GM23248 (cell line): ENCODE measurements around the gene VGF.
A peak's percentile ranks its signal among the peaks of the same experiment; 100 is the strongest.

Source experiments
- EZH2 ChIP-seq: fragments of 200-600 bp; sonication (generic); IDR thresholded peaks from 2 replicates; pipeline ENCODE4 v1.6.1; 2018; ENCODE audit warnings: antibody characterized with exemption, mild to moderate bottlenecking; ENCODE audit not compliant: insufficient read depth, poor library complexity, severe bottlenecking
- EZH2phosphoT487 ChIP-seq: fragments of 200-600 bp; sonication (generic); IDR thresholded peaks from 2 replicates; pipeline ENCODE4 v1.6.1; 2018; ENCODE audit warnings: antibody characterized with exemption, moderate library complexity, mild to moderate bottlenecking, low read depth; ENCODE audit not compliant: insufficient read depth

DNA sequence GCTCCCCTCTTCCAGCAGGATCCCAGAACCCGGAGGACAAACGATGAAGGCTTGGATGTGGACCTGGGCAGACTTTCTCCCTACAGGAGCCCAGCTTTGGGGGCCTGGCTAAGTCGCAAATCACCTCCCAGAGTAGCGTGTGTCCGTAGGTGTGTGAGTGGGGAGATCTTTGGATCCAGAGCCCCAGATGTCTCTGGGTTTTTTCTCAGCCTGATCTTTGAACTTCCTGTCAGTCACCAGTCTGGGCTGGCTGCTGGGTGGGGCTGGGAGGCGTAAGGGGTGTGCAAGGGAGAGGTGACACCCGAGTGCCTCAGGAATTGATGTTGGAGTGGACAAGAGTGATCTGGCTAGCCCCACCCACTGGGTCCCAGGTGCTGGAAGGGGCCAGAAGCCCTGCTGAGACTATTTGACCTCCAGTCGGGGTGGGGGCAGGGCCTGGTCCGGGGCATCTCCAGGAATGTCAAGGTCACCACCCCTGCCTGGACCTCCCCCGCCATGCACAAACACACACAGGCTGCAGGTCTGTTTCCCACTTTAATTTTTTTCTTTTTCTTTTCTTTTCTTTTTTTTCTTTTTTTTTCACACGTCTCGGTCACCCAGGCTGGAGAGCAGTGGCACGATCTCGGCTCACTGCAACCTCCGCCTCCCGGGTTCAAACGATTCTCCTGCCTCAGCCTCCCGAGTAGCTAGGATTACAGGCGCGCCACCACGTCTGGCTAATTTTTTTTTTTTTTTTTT, 35.7 kb upstream of the VGF start, which contains the start of gene MOGAT3:
- TF ChIP-seq EZH2phosphoT487 (no peak), EZH2 (peak; percentile 2)
